ENCODE results near the gene STX18.

GRCh38 chr4:4374388-4375098 is 167.3 kb downstream of the STX18 start:
- TF ChIP-seq YY1 (IDR thresholded peaks at IDR 0.05; ENCODE audit: extremely low read depth, insufficient replicate concordance, low read depth, low read length) (no peak), EZH2 (IDR thresholded peaks at IDR 0.05) (no peak), POLR2A (IDR thresholded peaks at IDR 0.05; ENCODE audit: borderline replicate concordance, extremely low read depth, insufficient read depth, insufficient read length) (no peak), EZH2phosphoT487 (IDR thresholded peaks at IDR 0.05; ENCODE audit: borderline replicate concordance) (no peak), TCF7L2 (IDR thresholded peaks at IDR 0.05; ENCODE audit: borderline replicate concordance, extremely low read depth, insufficient read depth, insufficient read length) (no peak), POLR2AphosphoS5 (IDR thresholded peaks at IDR 0.05; ENCODE audit: low read depth, low read length) (no peak), RAD21 (IDR thresholded peaks at IDR 0.05; ENCODE audit: low read depth) (no peak), EGR1 (IDR thresholded peaks at IDR 0.05; ENCODE audit: low read depth) (no peak), ZNF274 (IDR thresholded peaks at IDR 0.05; ENCODE audit: low read depth, low read length) (no peak)
- TF ChIP-seq, protein P1, sequence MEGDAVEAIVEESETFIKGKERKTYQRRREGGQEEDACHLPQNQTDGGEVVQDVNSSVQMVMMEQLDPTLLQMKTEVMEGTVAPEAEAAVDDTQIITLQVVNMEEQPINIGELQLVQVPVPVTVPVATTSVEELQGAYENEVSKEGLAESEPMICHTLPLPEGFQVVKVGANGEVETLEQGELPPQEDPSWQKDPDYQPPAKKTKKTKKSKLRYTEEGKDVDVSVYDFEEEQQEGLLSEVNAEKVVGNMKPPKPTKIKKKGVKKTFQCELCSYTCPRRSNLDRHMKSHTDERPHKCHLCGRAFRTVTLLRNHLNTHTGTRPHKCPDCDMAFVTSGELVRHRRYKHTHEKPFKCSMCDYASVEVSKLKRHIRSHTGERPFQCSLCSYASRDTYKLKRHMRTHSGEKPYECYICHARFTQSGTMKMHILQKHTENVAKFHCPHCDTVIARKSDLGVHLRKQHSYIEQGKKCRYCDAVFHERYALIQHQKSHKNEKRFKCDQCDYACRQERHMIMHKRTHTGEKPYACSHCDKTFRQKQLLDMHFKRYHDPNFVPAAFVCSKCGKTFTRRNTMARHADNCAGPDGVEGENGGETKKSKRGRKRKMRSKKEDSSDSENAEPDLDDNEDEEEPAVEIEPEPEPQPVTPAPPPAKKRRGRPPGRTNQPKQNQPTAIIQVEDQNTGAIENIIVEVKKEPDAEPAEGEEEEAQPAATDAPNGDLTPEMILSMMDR (IDR thresholded peaks at IDR 0.05 in 2 of 3, conservative IDR thresholded peaks at IDR 0.05 in 1 of 3; ENCODE audit: borderline replicate concordance in 1 of 3, insufficient read depth in 1 of 3, low read depth in 2 of 3, low read length in 2 of 3), result no peak
- TF ChIP-seq, protein P2, sequence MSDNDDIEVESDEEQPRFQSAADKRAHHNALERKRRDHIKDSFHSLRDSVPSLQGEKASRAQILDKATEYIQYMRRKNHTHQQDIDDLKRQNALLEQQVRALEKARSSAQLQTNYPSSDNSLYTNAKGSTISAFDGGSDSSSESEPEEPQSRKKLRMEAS (IDR thresholded peaks at IDR 0.05), result no peak
- TF ChIP-seq, protein P3, sequence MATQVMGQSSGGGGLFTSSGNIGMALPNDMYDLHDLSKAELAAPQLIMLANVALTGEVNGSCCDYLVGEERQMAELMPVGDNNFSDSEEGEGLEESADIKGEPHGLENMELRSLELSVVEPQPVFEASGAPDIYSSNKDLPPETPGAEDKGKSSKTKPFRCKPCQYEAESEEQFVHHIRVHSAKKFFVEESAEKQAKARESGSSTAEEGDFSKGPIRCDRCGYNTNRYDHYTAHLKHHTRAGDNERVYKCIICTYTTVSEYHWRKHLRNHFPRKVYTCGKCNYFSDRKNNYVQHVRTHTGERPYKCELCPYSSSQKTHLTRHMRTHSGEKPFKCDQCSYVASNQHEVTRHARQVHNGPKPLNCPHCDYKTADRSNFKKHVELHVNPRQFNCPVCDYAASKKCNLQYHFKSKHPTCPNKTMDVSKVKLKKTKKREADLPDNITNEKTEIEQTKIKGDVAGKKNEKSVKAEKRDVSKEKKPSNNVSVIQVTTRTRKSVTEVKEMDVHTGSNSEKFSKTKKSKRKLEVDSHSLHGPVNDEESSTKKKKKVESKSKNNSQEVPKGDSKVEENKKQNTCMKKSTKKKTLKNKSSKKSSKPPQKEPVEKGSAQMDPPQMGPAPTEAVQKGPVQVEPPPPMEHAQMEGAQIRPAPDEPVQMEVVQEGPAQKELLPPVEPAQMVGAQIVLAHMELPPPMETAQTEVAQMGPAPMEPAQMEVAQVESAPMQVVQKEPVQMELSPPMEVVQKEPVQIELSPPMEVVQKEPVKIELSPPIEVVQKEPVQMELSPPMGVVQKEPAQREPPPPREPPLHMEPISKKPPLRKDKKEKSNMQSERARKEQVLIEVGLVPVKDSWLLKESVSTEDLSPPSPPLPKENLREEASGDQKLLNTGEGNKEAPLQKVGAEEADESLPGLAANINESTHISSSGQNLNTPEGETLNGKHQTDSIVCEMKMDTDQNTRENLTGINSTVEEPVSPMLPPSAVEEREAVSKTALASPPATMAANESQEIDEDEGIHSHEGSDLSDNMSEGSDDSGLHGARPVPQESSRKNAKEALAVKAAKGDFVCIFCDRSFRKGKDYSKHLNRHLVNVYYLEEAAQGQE (IDR thresholded peaks at IDR 0.05; ENCODE audit: low read depth), result no peak
